Breast epithelium (tissue), 3 donors: ENCODE data around the gene HOXC5.

Experiments used
- CTCF ChIP-seq, 3 donors: fragments of 450-650 bp; IDR thresholded peaks; one replicate each; pipeline ENCODE4 v1.5.1; 2016 to 2017; ENCODE audit warnings: antibody characterized with exemption in 3 of 3, mild to moderate bottlenecking in 3 of 3, moderate library complexity in 3 of 3
- POLR2A ChIP-seq: fragments of 450-650 bp; IDR thresholded peaks from one replicate; pipeline ENCODE4 v1.6.1; 2016; ENCODE audit warnings: antibody characterized with exemption, mild to moderate bottlenecking, moderate library complexity

- TF ChIP-seq CTCF (IDR thresholded peaks at IDR 0.05) (no peak), POLR2A (no peak)
Measured at GRCh38 chr12:54036620-54037359, 3.9 kb downstream of the HOXC5 start.
